ENCODE data around the gene CD82.

DNA sequence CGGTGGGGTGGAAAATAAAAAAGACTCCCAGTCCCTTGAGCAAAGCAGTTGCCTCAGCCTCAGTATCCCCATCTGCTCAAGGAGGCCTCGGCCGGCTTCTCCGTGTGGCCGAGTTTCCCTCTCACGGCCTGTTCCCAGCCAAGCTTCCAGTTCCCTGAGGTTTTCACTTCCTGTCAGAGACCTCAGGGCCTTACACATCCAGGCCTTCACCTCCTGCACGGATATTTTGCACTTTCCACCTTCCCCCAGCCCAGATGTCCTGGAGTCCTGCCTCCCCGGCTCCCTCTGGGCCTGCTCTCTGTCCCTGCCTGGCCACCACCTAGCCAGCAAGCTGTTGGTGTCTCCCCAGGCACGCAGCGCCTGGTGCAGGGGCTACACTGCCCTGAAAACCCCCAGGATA, 41.1 kb upstream of the CD82 start:
- no peak for TF ChIP-seq EZH2 (IDR thresholded peaks at IDR 0.05; ENCODE audit: insufficient read depth, poor library complexity, severe bottlenecking)
- TF ChIP-seq EZH2phosphoT487 (IDR thresholded peaks at IDR 0.05; ENCODE audit: insufficient read depth, low read depth): no peak

Measured in GM23248 (cell line).